ENCODE results near the gene GPER1.

The GPER1 gene

GRCh38 chr7:1091644-1092027, 3.7 kb downstream of the GPER1 start:
- DNase-seq = no peak

DNA sequence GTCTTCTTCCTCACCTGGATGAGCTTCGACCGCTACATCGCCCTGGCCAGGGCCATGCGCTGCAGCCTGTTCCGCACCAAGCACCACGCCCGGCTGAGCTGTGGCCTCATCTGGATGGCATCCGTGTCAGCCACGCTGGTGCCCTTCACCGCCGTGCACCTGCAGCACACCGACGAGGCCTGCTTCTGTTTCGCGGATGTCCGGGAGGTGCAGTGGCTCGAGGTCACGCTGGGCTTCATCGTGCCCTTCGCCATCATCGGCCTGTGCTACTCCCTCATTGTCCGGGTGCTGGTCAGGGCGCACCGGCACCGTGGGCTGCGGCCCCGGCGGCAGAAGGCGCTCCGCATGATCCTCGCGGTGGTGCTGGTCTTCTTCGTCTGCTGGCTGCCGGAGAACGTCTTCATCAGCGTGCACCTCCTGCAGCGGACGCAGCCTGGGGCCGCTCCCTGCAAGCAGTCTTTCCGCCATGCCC, 4.3 kb downstream of the GPER1 start:
- no peak for DNase-seq

DNA sequence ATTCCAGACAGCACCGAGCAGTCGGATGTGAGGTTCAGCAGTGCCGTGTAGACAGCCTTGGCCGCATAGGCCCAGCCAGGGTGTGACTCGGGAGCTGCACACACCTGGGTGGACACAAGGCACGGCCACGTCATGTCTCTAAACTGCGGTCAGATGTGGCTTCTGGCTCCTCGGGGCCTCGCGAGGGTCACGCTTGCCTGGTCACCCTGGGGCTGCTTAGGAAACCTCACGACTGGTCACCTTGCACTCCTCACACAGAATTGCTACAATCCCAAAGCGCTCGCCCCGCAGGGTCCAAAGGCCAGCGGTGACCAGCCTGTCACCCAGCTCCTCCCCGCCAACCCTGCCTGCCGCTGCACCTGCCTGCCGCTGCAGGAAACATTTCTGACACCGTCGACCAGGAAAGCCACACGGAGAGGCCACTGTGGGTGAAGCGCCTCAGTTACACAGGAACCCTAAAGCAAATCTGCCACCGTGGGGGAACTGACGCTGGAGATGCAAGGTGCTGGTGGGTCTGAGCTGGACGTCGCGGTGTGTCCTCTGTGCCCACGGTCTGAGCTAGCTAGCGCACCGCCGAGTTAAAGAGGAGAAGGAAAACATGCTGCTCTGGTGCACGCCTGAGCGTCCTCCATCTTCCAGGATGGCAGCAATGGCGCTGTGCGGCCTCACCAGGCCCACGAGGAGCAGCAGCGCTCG, 5.0 kb downstream of the GPER1 start:
- DNase-seq = no peak

- no peak for DNase-seq
Observed at GRCh38 chr7:1093502-1093843, 5.6 kb downstream of the GPER1 start.

GRCh38 chr7:1093916-1094508, 6.1 kb downstream of the GPER1 start:
- no peak for DNase-seq

DNA sequence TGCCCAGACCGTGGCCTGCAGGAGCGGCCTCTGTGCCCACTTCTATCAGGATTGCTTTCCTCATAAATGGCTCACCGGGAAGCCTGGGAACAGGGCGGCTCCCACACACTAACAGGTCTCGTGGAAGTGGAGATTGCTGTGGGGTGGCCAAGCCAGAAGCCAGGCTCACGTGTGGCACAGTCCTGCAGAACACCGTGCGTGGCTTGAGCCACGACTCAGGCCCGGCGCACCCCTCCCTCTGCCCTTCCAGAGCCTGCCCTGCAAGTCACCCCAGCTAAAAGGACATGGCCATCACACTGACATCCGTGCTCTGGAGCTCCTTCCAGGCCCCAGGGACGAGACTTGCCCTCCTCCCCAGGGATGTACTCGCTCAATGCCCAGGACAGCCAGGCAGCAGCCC, 7.0 kb downstream of the GPER1 start:
- DNase-seq = no peak

DNA sequence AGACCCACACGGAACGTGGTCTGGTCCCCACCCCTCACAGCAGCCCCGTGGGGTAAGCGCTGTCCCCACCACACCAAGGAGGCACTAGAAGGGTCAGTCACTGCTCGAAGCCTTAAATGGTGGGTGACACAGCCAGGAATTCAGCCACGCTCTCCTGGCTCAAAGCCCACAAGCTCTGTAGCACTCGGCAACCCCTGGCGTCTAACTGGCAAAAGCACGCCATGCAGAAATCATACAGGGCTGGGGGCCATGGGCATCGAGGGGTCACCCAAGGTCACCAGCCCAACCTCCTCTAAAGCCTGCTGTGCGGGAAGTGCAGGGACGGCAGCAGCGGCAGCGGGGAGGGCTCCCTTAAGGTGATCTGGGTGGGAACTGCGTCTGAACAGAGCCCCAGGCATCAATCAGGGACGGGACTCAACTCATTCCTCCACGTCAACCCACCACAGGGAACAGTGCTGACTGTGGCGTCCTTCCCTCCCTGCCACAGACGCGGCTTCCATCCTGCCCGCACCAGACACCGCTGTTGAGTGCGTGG, 7.8 kb downstream of the GPER1 start:
- DNase-seq = no peak

DNA sequence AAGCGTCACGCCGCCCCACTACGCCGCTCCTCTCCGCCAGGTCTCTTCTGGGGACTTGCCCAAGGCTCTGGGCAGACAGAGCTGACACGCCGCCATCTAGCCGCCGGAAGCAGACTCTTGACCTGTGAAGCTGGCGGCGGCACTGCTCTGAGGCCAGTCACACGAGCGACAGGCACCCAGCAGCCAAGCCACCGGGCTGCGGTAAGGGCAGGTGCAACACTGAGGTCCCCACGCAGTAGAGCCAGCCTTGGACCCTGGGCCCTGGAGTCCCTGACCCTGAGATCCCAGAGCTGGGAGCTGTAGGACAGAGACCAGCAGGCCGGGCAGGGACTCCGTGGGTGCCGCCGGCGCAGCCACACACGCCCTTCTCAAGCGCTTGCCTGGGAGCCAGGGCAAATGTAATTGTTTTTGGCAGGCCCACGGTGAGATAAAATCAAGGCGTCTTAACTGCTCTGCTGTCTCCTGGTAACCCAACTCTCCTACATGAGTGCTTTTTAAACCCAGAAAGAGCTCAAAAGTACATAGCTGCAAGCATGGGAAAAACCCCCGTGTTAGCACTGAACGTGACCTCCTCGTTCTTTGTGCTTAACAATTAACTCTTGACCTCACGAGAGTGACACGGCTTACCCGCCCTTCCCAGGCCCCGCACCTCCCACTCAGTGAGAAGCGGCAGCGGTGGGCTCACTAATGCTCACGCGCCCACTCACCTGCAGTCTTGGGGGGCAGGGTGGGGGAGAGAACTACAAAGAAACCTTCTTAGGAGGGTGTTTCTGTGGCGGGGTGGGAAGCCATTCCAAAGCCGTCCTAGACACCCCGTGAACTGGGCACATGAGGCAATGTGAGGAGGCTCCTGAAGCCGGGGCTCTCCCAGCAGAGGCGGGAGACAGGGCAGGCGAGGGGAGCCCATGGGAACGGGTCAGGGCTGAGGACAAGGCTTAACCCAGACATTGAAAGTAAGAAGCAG, 8.5 kb downstream of the GPER1 start:
- no peak for DNase-seq

DNA sequence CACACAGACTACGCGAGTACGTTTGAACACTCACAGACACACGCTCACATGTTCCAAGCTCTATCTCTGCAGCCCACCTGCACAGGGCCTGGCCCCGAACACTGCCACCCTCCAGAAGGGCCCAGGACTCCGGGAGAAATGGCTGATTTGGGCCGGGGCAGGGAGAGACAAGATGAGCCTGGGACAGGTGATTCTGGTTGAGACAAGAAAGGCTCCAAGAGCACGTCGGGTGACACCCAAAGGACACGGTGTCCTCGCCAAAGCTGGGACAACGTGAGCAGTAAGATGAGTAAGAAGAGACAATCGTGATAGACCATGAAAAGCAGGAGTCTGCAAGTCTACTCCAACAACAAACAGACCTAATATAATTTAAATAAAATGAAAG, 9.2 kb downstream of the GPER1 start:
- DNase-seq = no peak

DNA sequence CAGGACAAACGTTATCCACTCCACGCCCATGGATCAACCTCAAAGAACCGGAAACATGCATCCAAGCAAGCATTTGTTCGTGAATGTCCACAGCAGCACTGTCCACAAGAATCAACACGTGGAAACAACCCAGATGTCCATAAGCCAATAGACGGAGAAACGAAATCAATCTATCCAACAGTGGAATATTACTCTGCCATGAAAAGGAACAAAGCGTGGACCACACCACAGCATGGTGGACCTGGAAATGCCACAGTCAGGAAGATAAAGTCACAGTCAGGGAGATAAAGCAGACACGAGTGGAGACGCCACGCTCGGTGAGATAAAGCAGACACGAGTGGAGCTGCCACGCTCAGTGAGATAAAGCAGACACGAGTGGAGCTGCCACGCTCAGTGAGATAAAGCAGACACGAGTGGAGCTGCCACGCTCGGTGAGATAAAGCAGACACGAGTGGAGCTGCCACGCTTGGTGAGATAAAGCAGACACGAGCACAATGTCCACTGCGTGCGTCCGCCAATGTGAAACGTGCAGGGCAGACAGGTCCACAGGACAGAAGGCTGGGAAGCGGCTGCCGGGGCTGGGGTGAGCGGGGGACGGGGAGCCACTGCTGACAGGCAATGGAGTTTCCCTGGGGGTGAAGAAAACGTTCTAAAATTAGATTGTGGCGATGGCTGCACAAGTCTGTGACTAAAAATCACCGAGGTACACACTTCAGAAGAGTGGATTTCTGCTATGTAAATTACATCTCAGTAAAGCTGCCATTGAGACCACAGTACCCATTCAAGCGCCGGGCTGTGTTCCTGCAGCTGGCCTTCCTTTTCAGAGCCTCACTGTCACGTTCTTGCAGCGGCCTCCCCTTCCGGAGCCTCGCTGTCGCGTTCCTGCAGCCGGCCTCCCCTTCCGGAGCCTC, 10.6 kb downstream of the GPER1 start:
- no peak for DNase-seq

DNA sequence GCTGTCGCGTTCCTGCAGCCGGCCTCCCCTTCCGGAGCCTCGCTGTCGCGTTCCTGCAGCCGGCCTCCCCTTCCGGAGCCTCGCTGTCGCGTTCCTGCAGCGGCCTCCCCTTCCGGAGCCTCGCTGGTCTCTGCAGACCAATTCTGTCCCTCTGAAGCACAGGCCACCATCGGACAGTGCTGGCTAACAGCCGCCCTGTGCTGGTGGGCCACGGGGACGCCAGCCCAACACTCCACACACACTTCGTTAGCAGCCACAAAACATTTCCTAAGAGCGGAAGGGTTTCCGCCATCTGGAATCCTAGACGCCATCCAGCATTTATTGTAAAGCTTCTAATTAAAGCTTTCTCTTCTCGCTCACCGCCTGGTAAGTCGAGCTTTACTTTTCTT, 11.2 kb downstream of the GPER1 start:
- DNase-seq = no peak

DNA sequence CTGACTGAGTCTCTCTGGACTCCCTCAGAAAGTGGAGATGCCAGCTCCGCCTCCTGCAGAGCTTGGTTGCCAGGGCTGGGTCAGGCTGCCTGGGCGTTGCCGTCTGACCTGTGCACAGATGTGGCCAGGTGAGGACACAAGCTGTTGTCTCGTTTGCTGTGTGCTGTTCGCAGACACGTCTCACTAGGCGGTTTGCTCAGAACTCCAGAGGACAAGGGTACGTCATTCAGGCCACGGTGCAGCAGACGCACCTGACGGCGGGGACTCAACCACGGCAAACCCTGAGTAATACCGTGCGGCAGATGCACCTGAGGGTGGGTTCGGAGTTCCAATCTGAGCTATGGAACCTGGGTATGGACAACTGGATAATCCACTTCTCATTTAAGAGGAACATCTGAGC, 11.7 kb downstream of the GPER1 start:
- DNase-seq = no peak

GRCh38 chr7:1100386-1100785, 12.5 kb downstream of the GPER1 start:
- DNase-seq = no peak

- no peak for DNase-seq
Observed at GRCh38 chr7:1100834-1101562, 13.1 kb downstream of the GPER1 start.

GRCh38 chr7:1101563-1102431, 13.9 kb downstream of the GPER1 start:
- no peak for DNase-seq

GRCh38 chr7:1103009-1103788, 15.3 kb downstream of the GPER1 start:
- DNase-seq = no peak

GRCh38 chr7:1103789-1104515, 16.0 kb downstream of the GPER1 start:
- DNase-seq = no peak

DNA sequence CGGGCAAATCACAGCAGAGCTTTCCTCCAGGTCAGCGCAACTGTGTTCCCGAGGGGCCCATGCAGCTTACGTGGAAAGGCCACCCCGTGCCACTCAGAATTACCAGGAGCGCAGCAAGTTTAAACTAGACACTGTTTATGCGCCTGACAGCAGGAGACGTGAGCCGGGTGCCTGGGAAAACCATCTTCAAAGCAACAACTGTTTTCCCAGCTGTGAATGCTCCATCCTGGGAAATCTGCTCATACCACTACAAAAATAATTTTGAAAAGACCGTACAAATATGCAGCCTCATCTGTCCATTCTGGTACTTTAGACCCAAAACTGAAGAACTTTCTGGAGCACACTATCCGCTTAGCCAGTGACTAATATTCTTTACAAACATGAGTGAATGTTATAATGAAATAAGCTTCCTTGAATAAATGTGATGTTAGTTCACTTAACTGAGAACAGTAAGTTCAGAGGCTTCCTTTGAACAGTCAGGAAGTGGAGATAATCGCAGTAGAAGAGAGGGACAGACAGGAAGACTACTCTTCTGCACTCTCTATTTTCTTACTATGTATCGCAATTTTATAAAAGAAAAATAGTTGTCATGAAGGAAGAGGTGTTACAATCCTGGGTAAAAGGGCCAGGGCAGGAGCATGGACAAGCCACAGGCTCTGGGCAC, 16.7 kb downstream of the GPER1 start:
- no peak for DNase-seq

GRCh38 chr7:1105189-1105588, 17.3 kb downstream of the GPER1 start:
- no peak for DNase-seq

All from NCI-H1105 (cell line).